ENCODE data around the gene OSBPL10.

The OSBPL10 gene

GRCh38 chr3:31701286-31701685 is 279.8 kb downstream of the OSBPL10 start:
- Histone ChIP-seq H3K79me2 (ENCODE audit: insufficient read depth, low read length) (no peaks in the 10 kb centered on the region), H3K27ac (ENCODE audit: low read depth, low read length, poor library complexity, severe bottlenecking) (no peak overlapping the region), H3K36me3 (ENCODE audit: insufficient read depth, low read length) (peaks cover 65% of the 10 kb centered on the region), H3K9ac (ENCODE audit: low read length) (no peak overlapping the region), H3F3A (ENCODE audit: insufficient read depth, low read length) (no peaks in the 10 kb centered on the region), H3K9me2 (ENCODE audit: low read depth, low read length) (no peaks in the 10 kb centered on the region), H3K4me1 (ENCODE audit: insufficient read depth, low read length, severe bottlenecking) (no peaks in the 10 kb centered on the region), H3K4me2 (ENCODE audit: low read length) (no peak overlapping the region), H4K20me1 (ENCODE audit: insufficient read depth, low read length) (no peaks in the 10 kb centered on the region), H3K4me3 (ENCODE audit: low read depth, low read length, poor library complexity, severe bottlenecking) (no peak overlapping the region), H2AFZ (ENCODE audit: low read length) (no peak overlapping the region), H3K27me3 (ENCODE audit: insufficient read depth, low read length) (no peaks in the 10 kb centered on the region), H3K9me3 (ENCODE audit: low read length) (no peaks in the 10 kb centered on the region)
- TF ChIP-seq CTCF (IDR thresholded peaks at IDR 0.05; ENCODE audit: low read length) (no peak), EZH2 (IDR thresholded peaks at IDR 0.05; ENCODE audit: borderline replicate concordance, low read length) (no peak)

GRCh38 chr3:31699309-31699953 is 281.6 kb downstream of the OSBPL10 start:
- Histone ChIP-seq H4K20me1 (ENCODE audit: insufficient read depth, low read length) (no peaks in the 10 kb centered on the region), H2AFZ (ENCODE audit: low read length) (no peak overlapping the region), H3K4me1 (ENCODE audit: insufficient read depth, low read length, severe bottlenecking) (no peaks in the 10 kb centered on the region), H3K36me3 (ENCODE audit: insufficient read depth, low read length) (peaks cover 66% of the 10 kb centered on the region), H3F3A (ENCODE audit: insufficient read depth, low read length) (no peaks in the 10 kb centered on the region), H3K4me2 (ENCODE audit: low read length) (no peak overlapping the region), H3K27me3 (ENCODE audit: insufficient read depth, low read length) (no peaks in the 10 kb centered on the region), H3K9me2 (ENCODE audit: low read depth, low read length) (no peaks in the 10 kb centered on the region), H3K79me2 (ENCODE audit: insufficient read depth, low read length) (no peaks in the 10 kb centered on the region), H3K27ac (ENCODE audit: low read depth, low read length, poor library complexity, severe bottlenecking) (no peak overlapping the region), H3K9me3 (ENCODE audit: low read length) (no peaks in the 10 kb centered on the region), H3K4me3 (ENCODE audit: low read depth, low read length, poor library complexity, severe bottlenecking) (no peak overlapping the region), H3K9ac (ENCODE audit: low read length) (no peak overlapping the region)
- TF ChIP-seq EZH2 (IDR thresholded peaks at IDR 0.05; ENCODE audit: borderline replicate concordance, low read length) (no peak), CTCF (IDR thresholded peaks at IDR 0.05; ENCODE audit: low read length) (no peak)

- Histone ChIP-seq H2AFZ (ENCODE audit: low read length) (no peak overlapping the region), H3K9me2 (ENCODE audit: low read depth, low read length) (no peaks in the 10 kb centered on the region), H3F3A (ENCODE audit: insufficient read depth, low read length) (no peaks in the 10 kb centered on the region), H3K4me3 (ENCODE audit: low read depth, low read length, poor library complexity, severe bottlenecking) (no peak overlapping the region), H3K27me3 (ENCODE audit: insufficient read depth, low read length) (no peaks in the 10 kb centered on the region), H3K4me1 (ENCODE audit: insufficient read depth, low read length, severe bottlenecking) (no peaks in the 10 kb centered on the region), H3K9me3 (ENCODE audit: low read length) (no peaks in the 10 kb centered on the region), H4K20me1 (ENCODE audit: insufficient read depth, low read length) (no peaks in the 10 kb centered on the region), H3K9ac (ENCODE audit: low read length) (no peak overlapping the region), H3K79me2 (ENCODE audit: insufficient read depth, low read length) (no peaks in the 10 kb centered on the region), H3K27ac (ENCODE audit: low read depth, low read length, poor library complexity, severe bottlenecking) (no peak overlapping the region), H3K36me3 (ENCODE audit: insufficient read depth, low read length) (peaks cover 58% of the 10 kb centered on the region), H3K4me2 (ENCODE audit: low read length) (no peak overlapping the region)
- TF ChIP-seq CTCF (IDR thresholded peaks at IDR 0.05; ENCODE audit: low read length) = no peak
- no peak for TF ChIP-seq EZH2 (IDR thresholded peaks at IDR 0.05; ENCODE audit: borderline replicate concordance, low read length)
These were observed 284.1 kb downstream of the OSBPL10 start for GRCh38 chr3:31696815-31697548.

Data from OCI-LY1 (cell line).